NCI-H526 treated with DMSO at 0.1 percent for 48 hours (cell line): ENCODE results near the gene CDKN1B.

Source experiments
- DNase-seq: peaks from one replicate; lab custom pipeline; 2025; lab: John Stamatoyannopoulos, UW

CDKN1B gene

DNA sequence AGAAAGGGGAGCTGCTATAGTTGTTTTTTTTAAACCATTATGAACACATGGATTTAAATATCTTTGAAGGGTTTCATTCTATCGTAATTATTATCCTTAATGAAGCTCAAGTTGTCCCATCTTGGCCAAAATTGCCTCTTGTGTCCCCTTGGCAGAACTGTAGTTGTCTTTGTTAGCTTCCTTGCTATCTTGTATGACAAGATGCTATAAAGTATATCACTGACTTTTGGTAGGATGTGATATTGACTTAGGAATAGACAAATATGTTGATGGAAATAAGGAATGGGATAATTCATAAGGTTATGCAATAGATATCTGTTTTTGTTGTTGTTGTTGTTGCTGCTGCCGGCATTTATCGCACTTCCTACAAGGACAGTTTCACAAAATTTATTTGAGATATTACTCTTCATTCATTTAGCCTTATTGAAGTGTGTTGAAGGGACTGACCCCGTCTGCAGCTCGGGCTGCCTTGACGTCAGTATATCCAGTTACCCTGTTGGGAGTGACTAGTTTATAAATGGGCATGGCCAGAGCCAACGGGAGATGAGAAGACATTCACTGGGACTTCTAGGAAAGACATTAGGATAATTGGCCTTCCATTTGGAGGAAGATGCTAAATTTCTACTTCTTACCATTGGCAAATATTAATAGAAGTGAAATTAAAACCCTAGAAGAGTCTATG lies 42.2 kb downstream of the CDKN1B start:
- no peak for DNase-seq

DNA sequence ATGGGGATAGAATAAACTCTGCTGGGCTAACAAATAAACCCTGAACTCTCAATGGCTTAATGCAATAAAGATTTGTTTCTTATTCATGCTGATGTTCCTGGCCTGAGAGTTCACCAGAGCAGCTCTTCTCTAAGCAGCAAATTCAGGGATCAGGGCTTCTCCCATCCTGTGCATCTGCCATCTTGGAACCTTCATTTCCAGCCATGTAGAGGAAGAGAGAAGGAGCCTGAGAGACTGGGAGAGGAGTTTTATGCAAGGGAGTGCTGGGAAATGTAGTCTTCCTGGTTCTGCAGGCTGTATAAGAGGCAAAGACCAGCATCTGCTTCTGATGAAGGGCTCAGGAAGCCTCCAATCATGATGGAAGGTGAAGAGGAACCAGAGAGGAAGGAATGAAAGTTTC lies 47.7 kb downstream of the CDKN1B start:
- no peak for DNase-seq

DNA sequence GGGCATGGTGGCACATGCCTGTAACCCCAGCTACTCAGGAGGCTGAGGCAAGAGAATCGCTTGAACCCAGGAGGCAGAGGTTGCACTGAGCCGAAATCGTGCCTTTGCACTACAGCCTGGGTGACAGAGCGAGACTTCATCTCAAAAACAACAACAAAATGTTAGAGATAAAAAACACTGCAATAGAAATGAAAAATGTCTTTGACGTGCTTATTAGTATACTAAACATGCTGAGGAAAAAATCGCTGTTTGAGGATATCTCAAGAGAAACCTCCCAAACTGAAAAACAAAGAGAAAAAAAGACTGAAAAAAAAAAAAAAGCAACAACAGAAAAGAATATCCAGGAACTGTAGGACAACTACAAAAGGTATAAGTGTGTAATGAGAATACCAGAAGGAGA lies 53.1 kb downstream of the CDKN1B start:
- no peak for DNase-seq
